K562 (cell line): Measurements from ENCODE around the gene IGSF3. TPM values are rescaled to one million over a fixed set of nuclear protein-coding genes. Genes with fewer than 3 reads are reported as not detected.

Experiments used
- ATAC-seq: fragments of 200-7000 bp; cut with Tn5 transposase; 3 replicates; pipeline ENCODE4 v1.9.1; 2020; ENCODE audit warnings: moderate library complexity
- BruUV-seq: library from RNA; stranded (reverse); fragments of 400-500 nt; replicated peaks from 2 replicates; lab custom pipeline; 2021; lab: Mats Ljungman, UMichigan
- CTCF ChIA-PET: fragments of 300-600 bp; formaldehyde crosslinking; extraction: SDS; loops from one replicate; lab custom pipeline; 2021; ENCODE audit warnings: low intra/inter-chr PET ratio; lab: Yijun Ruan, JAX
- POLR2A ChIA-PET: fragments of 300-600, 350-650 bp; sonication (Branson Sonifier 250); formaldehyde crosslinking; extraction: SDS; loops from one replicate; lab custom pipeline; 2021; ENCODE audit warnings: antibody characterized with exemption, inconsistent platforms; lab: Yijun Ruan, JAX
- DNase-seq, 4 experiments: peaks; one replicate each; pipeline versions ENCODE4 v3.0.0 to v3.0.0-alpha.2; 2011 to 2018; ENCODE audit warnings: low spot score in 3 of 4, mixed read lengths in 3 of 4; ENCODE audit errors: extremely low read depth in 1 of 4
- FAIRE-seq: peaks from 2 replicates; lab custom pipeline; 2011; peaks lifted over from hg19 to GRCh38; lab: Jason Lieb, UNC
- H2AFZ ChIP-seq: 2 replicates; pipeline ENCODE4 v1.6.0; 2011; ENCODE audit warnings: low read depth, low read length, control low read depth, inconsistent platforms
- H3K27ac ChIP-seq: fragments of 200-600 bp; 3 replicates; pipeline ENCODE4 v1.8.0; 2011; ENCODE audit warnings: low read depth, mild to moderate bottlenecking, control low read depth, inconsistent platforms, low read length, moderate library complexity, mixed read lengths; ENCODE audit errors: extremely low read depth
- H3K27me3 ChIP-seq, 2 experiments: fragments of 300-600 bp in 1 of 2; 2 replicates in 1 of 2; 3 replicates in 1 of 2; pipeline versions ENCODE4 v1.6.0 to v1.8.0; 2011; ENCODE audit warnings: inconsistent platforms in 2 of 2, low read length in 2 of 2, mild to moderate bottlenecking in 1 of 2, mixed read lengths in 1 of 2, moderate library complexity in 1 of 2; ENCODE audit not compliant: control insufficient read depth in 2 of 2, insufficient read depth in 2 of 2
- H3K36me3 ChIP-seq: fragments of 300-600 bp; 3 replicates; pipeline ENCODE4 v1.8.0; 2011; ENCODE audit warnings: mild to moderate bottlenecking, low read length, inconsistent platforms; ENCODE audit not compliant: control insufficient read depth, insufficient read depth
- H3K4me1 ChIP-seq, 2 experiments: fragments of 200-600 bp in 1 of 2; replicated peaks in 1 of 2; 2 replicates in 1 of 2; 3 replicates in 1 of 2; pipeline versions ENCODE4 v1.5.1 to v1.8.0; 2011; ENCODE audit warnings: inconsistent platforms in 2 of 2, low read length in 2 of 2, mild to moderate bottlenecking in 1 of 2, mixed read lengths in 1 of 2, moderate library complexity in 1 of 2; ENCODE audit not compliant: control insufficient read depth in 2 of 2, insufficient read depth in 2 of 2
- H3K4me2 ChIP-seq: 2 replicates; pipeline ENCODE4 v1.6.1; 2011; ENCODE audit warnings: low read length, control low read depth, inconsistent platforms, mixed read lengths; ENCODE audit not compliant: insufficient read depth
- H3K4me3 ChIP-seq: fragments of 200-600 bp; sonication (generic), shearing (Covaris generic); 2 replicates; pipeline ENCODE4 v1.5.1; 2016; ENCODE audit warnings: control low read depth, inconsistent platforms
- H3K79me2 ChIP-seq: fragments of 200-600 bp; 3 replicates; pipeline ENCODE4 v1.8.0; 2011; ENCODE audit warnings: low read length, inconsistent platforms; ENCODE audit not compliant: control insufficient read depth, insufficient read depth
- H3K9ac ChIP-seq, 2 experiments: 2 replicates each; pipeline versions ENCODE4 v1.6.0 to v1.6.1; 2011; ENCODE audit warnings: low read depth in 2 of 2, low read length in 2 of 2, control low read depth in 1 of 2, inconsistent platforms in 1 of 2, mild to moderate bottlenecking in 1 of 2, mixed read lengths in 1 of 2; ENCODE audit not compliant: insufficient read depth in 1 of 2
- H3K9me1 ChIP-seq: one replicate; pipeline ENCODE4 v1.6.0; 2011; ENCODE audit warnings: inconsistent platforms, mild to moderate bottlenecking, low read length, moderate library complexity; ENCODE audit not compliant: control insufficient read depth, insufficient read depth
- H3K9me3 ChIP-seq: replicated peaks from 2 replicates; pipeline ENCODE4 v1.5.1; 2011; ENCODE audit warnings: low read depth, low read length, inconsistent platforms; ENCODE audit not compliant: control insufficient read depth, insufficient read depth
- H4K20me1 ChIP-seq: replicated peaks from 2 replicates; pipeline ENCODE4 v1.6.1; 2011; ENCODE audit warnings: low read length, inconsistent platforms, mixed read lengths; ENCODE audit not compliant: control insufficient read depth, insufficient read depth
- ARHGAP35 ChIP-seq: fragments of 450-650 bp; IDR thresholded peaks from 2 replicates; pipeline ENCODE4 v1.6.1; 2018; ENCODE audit not compliant: partially characterized antibody
- DIDO1 ChIP-seq: fragments of 450-650 bp; IDR thresholded peaks from 2 replicates; pipeline ENCODE4 v1.6.1; 2016; ENCODE audit warnings: low read depth, missing biosample characterization, missing genetic modification characterization
- FOXM1 ChIP-seq, 2 experiments: fragments of 450-650 bp in 1 of 2; sonication (generic) in 1 of 2; formaldehyde crosslinking in 1 of 2; IDR thresholded peaks; 2 replicates each; pipeline versions ENCODE4 v1.6.1 to v1.9.0; 2017 to 2022; ENCODE audit warnings: low read depth in 2 of 2, mild to moderate bottlenecking in 2 of 2, missing genetic modification reagents in 1 of 2, moderate library complexity in 1 of 2
- GABPB2 ChIP-seq: fragments of 250-450 bp; sonication (Bioruptor Pico); conservative IDR thresholded peaks from 2 replicates; pipeline ENCODE4 v1.5.1; 2021; ENCODE audit warnings: mild to moderate bottlenecking
- HDAC2 ChIP-seq: fragments of 450-650 bp; IDR thresholded peaks from 2 replicates; pipeline ENCODE4 v1.6.1; 2016; ENCODE audit warnings: mild to moderate bottlenecking
- MECOM ChIP-seq: fragments of 250-450 bp; sonication (Bioruptor Pico); IDR thresholded peaks from 2 replicates; pipeline ENCODE4 v1.8.0; 2022; ENCODE audit warnings: inconsistent platforms
- MIER1 ChIP-seq: fragments of 450-650 bp; IDR thresholded peaks from 2 replicates; pipeline ENCODE4 v1.6.1; 2016; ENCODE audit warnings: antibody characterized with exemption, mild to moderate bottlenecking, low read depth
- RFX5 ChIP-seq: IDR thresholded peaks from 2 replicates; pipeline ENCODE4 v1.6.1; 2011; ENCODE audit warnings: low read depth, mild to moderate bottlenecking, improper control_type of control experiment, low read length
- SMAD1 ChIP-seq: fragments of 150-350 bp; IDR thresholded peaks from 2 replicates; pipeline ENCODE4 v1.6.1; 2014; ENCODE audit warnings: low read length, low read depth; ENCODE audit not compliant: partially characterized antibody
- SRSF9 ChIP-seq: fragments of 200-400 bp; formaldehyde crosslinking; IDR thresholded peaks from 2 replicates; pipeline ENCODE4 v1.6.1; 2017; ENCODE audit warnings: low read depth, low read length, borderline replicate concordance
- ZNF121 ChIP-seq: sonication (generic); formaldehyde crosslinking; conservative IDR thresholded peaks from 2 replicates; pipeline ENCODE4 v1.8.0; 2022; ENCODE audit warnings: missing genetic modification reagents
- ZNF551 ChIP-seq: fragments of 250-450 bp; sonication (Bioruptor Pico); IDR thresholded peaks from 2 replicates; pipeline ENCODE4 v1.5.0; 2021; ENCODE audit warnings: mild to moderate bottlenecking, moderate library complexity
- ZNF699 ChIP-seq: fragments of 250-450 bp; sonication (Bioruptor Pico); IDR thresholded peaks from 2 replicates; pipeline ENCODE4 v1.8.0; 2021; ENCODE audit warnings: mild to moderate bottlenecking, moderate library complexity; ENCODE audit not compliant: insufficient replicate concordance
- ZNF785 ChIP-seq: fragments of 250-450 bp; sonication (Bioruptor Pico); IDR thresholded peaks from 2 replicates; pipeline ENCODE4 v1.4.0; 2020; ENCODE audit warnings: mild to moderate bottlenecking
- WGBS: fragments of 100-300 bp; shearing (Covaris generic); methylation state at CpG from one replicate; pipeline ENCODE4 v1.1.6; 2016; ENCODE audit warnings: low coverage, mixed read lengths; ENCODE audit not compliant: insufficient coverage; ENCODE audit errors: missing lambda C conversion rate; 5-methylcytosine and 5-hydroxymethylcytosine counted together
- in situ Hi-C: fragments of 300-500 bp; cut with MboI; formaldehyde crosslinking; loops from 4 replicates; pipeline ENCODE4 v1.15.0; 2018; ENCODE audit warnings: inconsistent platforms, mixed read lengths
- intact Hi-C: fragments of 100-400 bp; cut with micrococcal nuclease; formaldehyde crosslinking; loops from 2 replicates; pipeline ENCODE4 v1.14.2; 2022
- polyA plus RNA-seq, 8 experiments: library from polyadenylated mRNA; depleted of rRNA in 4 of 8; stranded (reverse) in 5 of 8; unstranded in 3 of 8; fragments of >200 nt; fragmentation: Nextera tagmentation in 2 of 8; fragmentation: Illumina TruSeq in 1 of 8; extraction: Ambion mirVana in 2 of 8; extraction: Trizol in 1 of 8; gene quantifications; 2 replicates each; pipeline versions ENCODE4 v1.2.1 to v1.2.3, GENCODE V29; 2011 to 2014; ENCODE audit warnings: inconsistent platforms in 1 of 8, missing spikeins in 1 of 8
- total RNA-seq, 7 experiments: library from RNA; depleted of rRNA in 6 of 7; stranded (reverse); fragments of >200 nt in 6 of 7; fragmentation: Illumina TruSeq in 2 of 7; extraction: Trizol in 2 of 7; gene quantifications; 2 replicates each; pipeline versions ENCODE4 v1.2.1 to v1.2.3, GENCODE V29; 2011 to 2021; ENCODE audit warnings: low replicate concordance in 1 of 7
- TF ChIP-seq, protein P1 (sequence below): fragments of 250-450 bp; sonication (Bioruptor Pico); IDR thresholded peaks from 2 replicates; pipeline ENCODE4 v1.4.0; 2020; ENCODE audit warnings: mild to moderate bottlenecking, moderate library complexity
- TF ChIP-seq, protein P2 (sequence below): fragments of 450-650 bp; IDR thresholded peaks from 2 replicates; pipeline ENCODE4 v1.6.1; 2017; ENCODE audit warnings: antibody characterized with exemption

IGSF3 gene
- total and polyA plus RNA-seq, 9 of the 15 experiments (the other 6 are each of a cell fraction or from before 2014, with no cell fraction given) = 1.1 to 15.0 (median 8.3) TPM

DNA sequence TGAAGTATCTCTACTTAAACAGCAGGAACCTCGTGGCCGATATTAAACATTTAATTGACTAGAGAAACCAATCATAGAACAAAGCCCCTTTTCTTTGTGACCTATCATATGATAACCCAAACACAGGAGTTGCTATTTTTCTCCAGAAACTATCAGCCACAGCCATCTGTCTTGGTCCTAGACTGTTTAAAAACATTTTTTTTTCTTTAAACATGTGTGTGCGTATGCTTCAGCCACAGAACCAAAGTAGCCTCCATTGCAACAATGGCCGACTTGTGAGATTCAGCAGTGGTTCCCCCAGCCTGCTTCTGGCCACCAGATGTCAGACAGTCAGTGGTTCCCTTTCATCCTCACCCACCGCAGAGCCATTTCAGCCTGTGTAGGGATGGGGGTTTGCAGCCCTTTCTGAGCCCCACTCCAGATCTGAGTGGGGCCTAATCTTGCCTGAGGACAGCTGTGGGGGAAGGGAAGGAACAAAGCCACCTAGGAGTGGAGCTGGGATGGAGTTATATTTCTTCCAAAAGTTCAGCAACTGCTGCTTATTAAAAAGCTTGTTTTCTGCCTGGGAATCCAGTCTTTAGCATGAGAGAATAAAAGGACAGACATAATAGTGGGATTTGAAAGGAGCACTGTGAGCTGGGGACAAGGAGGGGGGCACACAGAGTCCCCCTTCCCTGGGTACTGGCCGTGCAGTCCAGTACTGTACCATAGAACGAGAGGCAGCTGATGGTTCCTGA is 11.7 kb upstream of the IGSF3 start (continued):
- TF ChIP-seq, protein P1, sequence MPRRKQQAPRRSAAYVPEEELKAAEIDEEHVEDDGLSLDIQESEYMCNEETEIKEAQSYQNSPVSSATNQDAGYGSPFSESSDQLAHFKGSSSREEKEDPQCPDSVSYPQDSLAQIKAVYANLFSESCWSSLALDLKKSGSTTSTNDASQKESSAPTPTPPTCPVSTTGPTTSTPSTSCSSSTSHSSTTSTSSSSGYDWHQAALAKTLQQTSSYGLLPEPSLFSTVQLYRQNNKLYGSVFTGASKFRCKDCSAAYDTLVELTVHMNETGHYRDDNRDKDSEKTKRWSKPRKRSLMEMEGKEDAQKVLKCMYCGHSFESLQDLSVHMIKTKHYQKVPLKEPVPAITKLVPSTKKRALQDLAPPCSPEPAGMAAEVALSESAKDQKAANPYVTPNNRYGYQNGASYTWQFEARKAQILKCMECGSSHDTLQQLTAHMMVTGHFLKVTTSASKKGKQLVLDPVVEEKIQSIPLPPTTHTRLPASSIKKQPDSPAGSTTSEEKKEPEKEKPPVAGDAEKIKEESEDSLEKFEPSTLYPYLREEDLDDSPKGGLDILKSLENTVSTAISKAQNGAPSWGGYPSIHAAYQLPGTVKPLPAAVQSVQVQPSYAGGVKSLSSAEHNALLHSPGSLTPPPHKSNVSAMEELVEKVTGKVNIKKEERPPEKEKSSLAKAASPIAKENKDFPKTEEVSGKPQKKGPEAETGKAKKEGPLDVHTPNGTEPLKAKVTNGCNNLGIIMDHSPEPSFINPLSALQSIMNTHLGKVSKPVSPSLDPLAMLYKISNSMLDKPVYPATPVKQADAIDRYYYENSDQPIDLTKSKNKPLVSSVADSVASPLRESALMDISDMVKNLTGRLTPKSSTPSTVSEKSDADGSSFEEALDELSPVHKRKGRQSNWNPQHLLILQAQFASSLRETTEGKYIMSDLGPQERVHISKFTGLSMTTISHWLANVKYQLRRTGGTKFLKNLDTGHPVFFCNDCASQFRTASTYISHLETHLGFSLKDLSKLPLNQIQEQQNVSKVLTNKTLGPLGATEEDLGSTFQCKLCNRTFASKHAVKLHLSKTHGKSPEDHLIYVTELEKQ (CRISPR knock-in tag) = peak; percentile 65
- 0 out of 2 replicates have a peak, but pooled peaks have one; percentile 16 for TF ChIP-seq HDAC2
- TF ChIP-seq MECOM = peak; percentile 83
- no peak for TF ChIP-seq ZNF551
- peak; percentile 63; the same call in 1 of the 2 replicates for TF ChIP-seq DIDO1 (tag)
- TF ChIP-seq, all 486 proteins: peak for 138

DNA sequence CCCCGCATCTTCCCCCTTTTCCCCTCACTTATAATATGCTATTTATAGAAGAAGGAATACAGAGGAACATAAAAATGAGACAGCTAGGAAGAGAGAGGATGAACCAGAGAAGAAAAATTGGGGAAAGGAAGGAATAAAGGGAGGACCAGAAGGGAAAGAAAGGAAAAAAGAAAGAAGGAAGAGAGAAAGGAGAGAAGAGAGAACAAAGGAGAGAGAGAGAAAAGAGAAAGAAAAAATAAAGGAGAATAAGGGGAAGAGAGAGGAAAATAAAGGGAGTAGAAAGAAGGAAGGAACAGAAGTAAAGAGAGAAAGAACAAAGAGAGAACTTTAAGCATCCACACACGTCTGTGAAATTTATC is 11.2 kb upstream of the IGSF3 start:
- POLR2A ChIA-PET = interaction anchor here (0.5 to 1.5 kb wide), 4 partner anchors 10 to 381 kb away, joined by 3 read pairs; partner anchors contain the start of genes IGSF3 and TTF2
- peak overlapping the region in 1 of 2 experiments; percentile 63; a peak in 2 of 4 replicates for H3K9ac ChIP-seq
- WGBS = 14% methylated on average over 2 of the region's 2 CpGs
- H3K9me1 ChIP-seq = no peaks in the 10 kb centered on the region
- no peak for FAIRE-seq
- peak overlapping the region; percentile 97 for H2AFZ ChIP-seq
- no peak overlapping the region for H3K4me3 ChIP-seq
- no peak for ATAC-seq
- H3K27ac ChIP-seq = peak overlapping the region; percentile 84
- no peaks in the 10 kb centered on the region for H3K9me3 ChIP-seq
- H3K27me3 ChIP-seq = no peaks in the 10 kb centered on the region
- CTCF ChIA-PET = interaction anchor here (0.6 kb wide), 1 partner anchor 78 kb away, joined by 3 read pairs; no protein-coding TSS in a partner anchor
- peaks cover 43 to 52% of the 10 kb centered on the region in 2 experiments for H3K4me1 ChIP-seq
- H3K4me2 ChIP-seq = peak overlapping the region; percentile 75
- DNase-seq = no peak
- intact Hi-C loops (no loop called here), in situ Hi-C loops (no loop called here)
- H3K36me3 ChIP-seq = no peaks in the 10 kb centered on the region
- H4K20me1 ChIP-seq = no peaks in the 10 kb centered on the region
- no peaks in the 10 kb centered on the region for H3K79me2 ChIP-seq
- BruUV-seq = no TSS peak
- TF ChIP-seq GABPB2 (no peak), MIER1 (0 out of 2 replicates have a peak, but pooled peaks have one; percentile 11), SMAD1 (no peak), ARHGAP35 (peak; percentile 83), ZNF121 (CRISPR knock-in tag) (no peak), SRSF9 (no peak), ZNF785 (no peak), FOXM1 (IDR thresholded peaks at IDR 0.05; ENCODE audit: low read depth) (no peak), FOXM1 (CRISPR knock-in tag; IDR thresholded peaks at IDR 0.05; ENCODE audit: low read depth) (no peak), ZNF699 (no peak), RFX5 (no peak)
- TF ChIP-seq, protein P2, sequence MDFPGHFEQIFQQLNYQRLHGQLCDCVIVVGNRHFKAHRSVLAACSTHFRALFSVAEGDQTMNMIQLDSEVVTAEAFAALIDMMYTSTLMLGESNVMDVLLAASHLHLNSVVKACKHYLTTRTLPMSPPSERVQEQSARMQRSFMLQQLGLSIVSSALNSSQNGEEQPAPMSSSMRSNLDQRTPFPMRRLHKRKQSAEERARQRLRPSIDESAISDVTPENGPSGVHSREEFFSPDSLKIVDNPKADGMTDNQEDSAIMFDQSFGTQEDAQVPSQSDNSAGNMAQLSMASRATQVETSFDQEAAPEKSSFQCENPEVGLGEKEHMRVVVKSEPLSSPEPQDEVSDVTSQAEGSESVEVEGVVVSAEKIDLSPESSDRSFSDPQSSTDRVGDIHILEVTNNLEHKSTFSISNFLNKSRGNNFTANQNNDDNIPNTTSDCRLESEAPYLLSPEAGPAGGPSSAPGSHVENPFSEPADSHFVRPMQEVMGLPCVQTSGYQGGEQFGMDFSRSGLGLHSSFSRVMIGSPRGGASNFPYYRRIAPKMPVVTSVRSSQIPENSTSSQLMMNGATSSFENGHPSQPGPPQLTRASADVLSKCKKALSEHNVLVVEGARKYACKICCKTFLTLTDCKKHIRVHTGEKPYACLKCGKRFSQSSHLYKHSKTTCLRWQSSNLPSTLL = peak; percentile 71; the same call in 1 of the 2 replicates
